Measurements from ENCODE around the gene F7.
"Not testable (repeated sequence)": the region's sequence is repeated elsewhere in the genome, so short reads cannot be mapped to it uniquely, and the experiment has no call there.

The F7 gene

DNA sequence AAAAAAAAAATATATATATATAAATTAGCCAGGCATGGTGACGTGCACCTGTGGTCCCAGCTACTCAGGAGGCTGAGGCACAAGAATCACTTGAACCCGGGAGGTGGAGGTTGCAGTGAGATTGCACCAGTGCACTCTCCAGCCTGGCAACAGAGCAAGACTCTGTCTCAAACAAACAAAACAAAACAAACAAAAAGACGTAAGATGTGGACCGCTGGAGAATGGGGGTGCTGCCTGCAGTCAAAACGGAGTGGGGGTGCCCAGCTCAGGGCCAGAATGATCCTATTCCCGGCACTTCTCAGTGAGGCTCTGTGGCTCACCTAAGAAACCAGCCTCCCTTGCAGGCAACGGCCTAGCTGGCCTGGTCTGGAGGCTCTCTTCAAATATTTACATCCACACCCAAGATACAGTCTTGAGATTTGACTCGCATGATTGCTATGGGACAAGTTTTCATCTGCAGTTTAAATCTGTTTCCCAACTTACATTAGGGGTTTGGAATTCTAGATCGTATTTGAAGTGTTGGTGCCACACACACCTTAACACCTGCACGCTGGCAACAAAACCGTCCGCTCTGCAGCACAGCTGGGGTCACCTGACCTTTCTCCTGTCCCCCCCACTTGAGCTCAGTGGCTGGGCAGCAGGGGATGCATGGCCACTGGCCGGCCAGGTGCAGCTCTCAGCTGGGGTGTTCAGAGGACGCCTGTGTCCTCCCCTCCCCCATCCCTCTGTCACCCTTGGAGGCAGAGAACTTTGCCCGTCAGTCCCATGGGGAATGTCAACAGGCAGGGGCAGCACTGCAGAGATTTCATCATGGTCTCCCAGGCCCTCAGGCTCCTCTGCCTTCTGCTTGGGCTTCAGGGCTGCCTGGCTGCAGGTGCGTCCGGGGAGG, at the start of gene F7:
F7 (plus strand) TSS at position 760 of the 889 bp plus-strand sequence; CDS start at position 811, 51 bp downstream.
- DNase-seq = no peak

DNA sequence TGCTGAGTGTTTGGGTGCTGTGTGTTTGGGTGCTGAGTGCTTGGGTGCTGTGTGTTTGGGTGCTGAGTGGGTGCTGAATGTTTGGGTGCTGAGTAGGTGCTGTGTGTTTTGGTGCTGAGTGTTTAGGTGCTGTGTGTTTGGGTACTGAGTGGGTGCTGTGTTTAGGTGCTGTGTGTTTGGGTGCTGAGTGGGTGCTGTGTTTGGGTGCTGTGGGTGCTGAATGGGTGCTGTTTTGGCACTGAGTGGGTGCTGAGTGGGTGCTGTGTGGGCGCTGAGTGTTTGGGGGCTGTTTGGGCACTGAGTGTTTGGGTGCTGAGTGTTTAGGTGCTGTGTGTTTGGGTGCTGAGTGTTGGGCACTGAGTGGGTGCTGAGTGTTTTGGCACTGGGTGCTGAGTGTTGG, 48.5 kb upstream of the F7 start:
- no peak for DNase-seq

DNA sequence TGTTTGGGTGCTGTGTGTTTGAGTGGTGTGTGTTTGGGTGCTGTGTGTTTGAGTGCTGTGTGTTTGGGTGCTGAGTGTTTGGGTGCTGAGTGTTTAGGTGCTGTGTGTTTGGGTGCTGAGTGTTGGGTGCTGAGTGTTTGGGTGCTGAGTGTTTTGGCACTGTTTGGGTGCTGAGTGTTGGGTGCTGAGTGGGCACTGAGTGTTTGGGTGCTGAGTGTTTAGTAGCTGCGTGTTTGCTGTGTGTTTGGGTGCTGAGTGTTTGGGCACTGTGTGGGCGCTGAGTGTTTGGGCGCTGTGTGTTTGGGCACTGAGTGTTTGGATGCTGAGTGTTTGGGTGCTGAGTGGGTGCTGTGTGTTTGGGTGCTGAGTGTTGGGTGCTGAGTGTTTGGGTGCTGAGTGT, 48.0 kb upstream of the F7 start:
- DNase-seq = not testable (repeated sequence)

DNA sequence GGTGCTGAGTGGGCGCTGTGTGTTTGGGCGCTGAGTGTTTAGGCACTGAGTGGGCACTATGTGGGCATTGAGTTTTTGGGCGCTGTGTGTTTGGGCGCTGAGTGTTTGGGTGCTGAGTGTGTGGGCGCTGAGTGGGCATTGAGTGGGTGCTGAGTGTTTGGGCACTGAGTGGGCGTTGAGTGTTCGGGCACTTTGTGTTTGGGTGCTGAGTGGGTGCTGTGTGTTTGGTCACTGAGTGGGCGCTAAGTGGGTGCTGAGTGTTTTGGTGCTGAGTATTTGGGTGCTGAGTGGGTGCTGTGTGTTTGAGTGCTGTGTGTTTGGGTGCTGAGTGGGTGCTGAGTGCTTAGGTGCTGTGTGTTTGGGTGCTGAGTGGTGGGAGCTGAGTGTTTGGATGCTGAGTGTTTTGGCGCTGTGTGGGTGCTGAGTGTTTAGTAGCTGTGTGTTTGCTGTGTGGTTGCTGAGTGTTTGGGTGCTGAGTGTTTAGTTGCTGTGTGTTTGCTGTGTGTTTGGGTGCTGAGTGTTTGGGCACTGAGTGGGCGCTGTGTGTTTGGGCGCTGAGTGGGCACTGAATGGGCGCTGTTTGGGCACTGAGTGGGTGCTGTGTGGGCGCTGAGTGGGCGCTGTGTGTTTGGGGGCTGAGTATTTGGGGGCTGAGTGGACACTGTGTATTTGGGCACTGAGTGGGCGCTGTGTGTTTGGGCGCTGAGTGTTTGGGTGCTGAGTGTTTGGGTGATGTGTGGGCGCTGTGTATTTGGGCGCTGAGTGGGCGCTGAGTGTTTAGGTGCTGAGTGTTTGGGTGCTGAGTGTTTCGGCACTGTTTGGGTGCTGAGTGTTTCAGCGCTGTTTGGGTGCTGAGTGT, 47.2 kb upstream of the F7 start:
- DNase-seq = no peak

DNA sequence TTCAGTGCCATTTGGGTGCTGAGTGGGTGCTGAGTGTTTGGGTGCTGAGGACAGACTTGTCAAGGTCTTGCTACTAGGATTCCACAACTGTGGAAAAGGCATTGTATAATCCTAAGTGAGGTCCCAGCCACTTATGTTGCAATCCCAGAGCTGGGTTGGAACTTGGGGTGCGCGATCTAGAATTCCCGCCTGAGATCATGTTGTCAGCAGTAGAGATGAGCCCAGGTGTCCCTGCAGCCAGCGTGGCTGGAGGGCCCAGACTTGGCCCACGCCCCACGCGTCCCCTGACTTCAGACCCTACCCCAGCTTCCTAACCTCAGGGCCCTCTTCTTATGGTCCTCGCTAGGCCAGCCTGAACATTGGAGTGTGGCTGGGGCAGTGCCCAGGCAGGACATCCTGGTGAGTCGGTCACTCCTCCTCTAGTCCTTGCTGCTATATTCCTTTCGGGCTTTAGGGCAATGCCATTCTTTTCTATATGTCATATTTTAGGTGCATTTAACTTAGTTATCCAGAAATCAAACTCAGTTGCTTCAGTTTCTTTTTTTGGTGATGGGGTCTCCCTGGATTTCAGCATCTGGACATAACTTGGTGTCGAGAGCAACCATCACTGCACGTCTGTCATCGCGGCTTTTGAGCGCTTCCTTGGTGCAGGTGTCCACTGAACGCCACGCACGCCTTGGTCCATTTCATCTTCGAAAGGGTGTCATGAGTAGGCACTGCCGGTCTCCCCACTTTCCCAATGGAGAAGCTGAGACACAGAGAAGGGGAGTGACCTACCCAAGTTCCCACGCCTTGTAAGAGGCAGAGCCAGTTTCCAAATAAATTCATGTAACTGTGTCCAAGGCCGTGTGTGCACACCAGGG, 46.4 kb upstream of the F7 start:
- DNase-seq = no peak

DNA sequence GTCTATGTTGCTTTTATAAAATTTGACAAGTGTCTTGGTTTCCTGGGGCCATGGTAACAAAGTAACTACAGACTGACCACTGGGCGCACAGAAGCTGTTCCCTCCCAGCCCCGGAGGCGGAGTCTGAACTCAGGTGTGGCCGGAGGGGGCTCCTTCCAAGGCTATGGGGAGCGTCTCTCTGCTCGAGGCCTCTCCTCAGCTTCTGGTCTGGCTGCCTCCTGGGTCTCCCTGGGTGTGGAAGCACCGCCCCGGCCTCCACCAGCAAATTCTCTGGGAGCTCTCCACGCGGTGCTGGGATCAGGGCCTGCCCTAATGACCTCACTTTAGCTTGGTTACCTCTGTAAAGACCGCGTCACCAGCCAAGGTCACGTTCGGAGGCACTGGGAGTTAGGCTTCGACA, 45.7 kb upstream of the F7 start:
- DNase-seq = no peak

DNA sequence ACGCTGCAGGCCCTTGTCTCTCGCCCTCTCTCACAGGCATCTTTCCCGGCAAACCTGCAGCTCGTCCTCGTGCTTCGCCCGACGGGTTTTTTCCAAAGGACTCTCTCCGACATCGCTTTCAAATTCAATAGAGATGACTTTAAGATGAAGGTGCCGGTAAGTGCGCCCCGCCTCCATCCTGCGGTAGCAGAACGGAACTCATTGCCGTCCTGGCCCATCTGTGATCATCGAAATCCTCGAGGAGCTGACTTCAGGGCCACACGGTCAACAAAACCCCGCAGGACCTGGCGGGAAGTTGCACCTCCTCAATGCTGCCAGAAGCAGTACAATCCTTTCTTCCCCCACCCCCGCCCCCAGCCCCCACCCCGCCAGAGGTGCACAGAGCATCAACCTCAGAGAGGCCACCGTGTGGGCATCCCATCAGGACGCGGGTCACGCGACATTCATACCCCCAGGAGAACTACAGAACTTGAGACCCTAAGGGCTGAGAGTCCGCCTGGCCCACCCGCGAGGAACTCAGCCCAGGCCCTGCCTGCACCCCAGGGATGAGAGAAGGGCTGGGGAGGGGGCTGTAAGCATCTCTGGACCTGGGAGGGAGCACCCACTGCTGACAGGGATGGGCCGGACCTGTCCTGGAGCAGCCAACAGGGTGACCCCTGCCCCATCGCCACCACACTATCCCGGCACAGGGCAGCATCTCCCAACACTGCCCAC, 44.9 kb upstream of the F7 start:
- DNase-seq = no peak

DNA sequence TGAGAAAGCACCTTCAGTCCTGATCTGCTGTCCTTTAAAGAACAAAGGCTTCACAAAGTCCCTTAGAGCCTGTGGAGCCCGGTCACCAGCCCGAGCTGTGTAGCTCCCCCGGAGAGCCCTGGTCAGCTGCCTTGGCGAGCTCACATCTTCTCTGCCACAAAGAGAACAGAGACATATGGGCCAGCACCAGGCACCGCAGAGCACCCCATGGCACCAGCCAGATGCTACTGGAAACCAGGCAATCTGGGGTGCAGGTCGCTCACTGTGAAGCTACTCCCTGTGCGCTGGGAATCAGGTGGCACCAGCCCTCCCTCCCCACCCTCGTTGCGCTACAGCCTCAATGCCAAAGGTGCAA, 44.3 kb upstream of the F7 start:
- DNase-seq = no peak

DNA sequence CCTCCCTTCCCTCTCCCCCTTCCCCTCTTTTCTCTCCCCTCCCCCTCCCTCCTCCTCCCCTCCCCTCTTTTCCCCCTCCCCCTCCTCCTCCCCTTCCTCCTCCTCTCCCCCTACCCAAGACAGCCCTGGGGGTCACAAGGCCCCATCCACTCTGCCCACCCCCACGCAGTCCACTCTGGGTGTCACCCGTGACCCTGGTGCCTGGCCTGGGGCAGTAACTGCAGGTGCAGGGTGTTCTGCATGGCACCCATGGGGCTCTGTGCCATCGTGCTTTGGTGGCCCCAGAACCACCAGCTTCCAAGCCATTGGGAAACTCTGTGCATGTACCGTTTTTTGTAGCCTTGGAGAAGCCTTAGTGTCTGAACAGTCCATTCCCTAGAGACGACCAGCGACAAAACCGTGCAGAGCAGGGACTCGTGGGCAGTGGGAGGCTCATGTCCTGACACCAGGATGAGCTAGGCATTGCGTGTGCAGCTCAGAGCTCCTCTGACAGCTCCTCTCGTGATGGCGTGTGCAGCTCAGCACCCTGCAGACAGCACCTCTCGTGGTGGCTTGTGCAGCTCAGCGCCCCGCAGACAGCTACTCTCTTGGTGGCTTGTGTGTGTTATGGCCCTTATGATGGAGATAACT, 43.7 kb upstream of the F7 start:
- no peak for DNase-seq

DNA sequence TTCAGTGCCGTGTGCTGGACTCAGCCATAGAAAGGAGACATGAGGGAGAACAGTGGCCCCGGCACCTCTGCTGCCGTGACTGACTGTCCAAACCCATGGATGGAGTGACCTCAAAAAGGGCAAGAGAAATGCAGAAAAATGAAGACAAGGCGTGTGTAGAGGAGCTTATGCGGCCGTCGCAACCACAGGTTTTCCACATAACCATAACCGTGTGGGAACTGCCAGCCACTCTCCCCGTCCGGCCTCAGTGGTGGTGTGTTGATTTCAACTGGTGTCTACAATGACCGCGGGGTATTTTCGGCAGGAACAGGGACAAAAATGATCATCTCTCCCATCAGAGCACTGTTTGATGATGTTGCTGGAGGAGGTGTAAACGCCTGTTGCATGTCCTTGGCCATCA, 42.9 kb upstream of the F7 start:
- DNase-seq = no peak

DNA sequence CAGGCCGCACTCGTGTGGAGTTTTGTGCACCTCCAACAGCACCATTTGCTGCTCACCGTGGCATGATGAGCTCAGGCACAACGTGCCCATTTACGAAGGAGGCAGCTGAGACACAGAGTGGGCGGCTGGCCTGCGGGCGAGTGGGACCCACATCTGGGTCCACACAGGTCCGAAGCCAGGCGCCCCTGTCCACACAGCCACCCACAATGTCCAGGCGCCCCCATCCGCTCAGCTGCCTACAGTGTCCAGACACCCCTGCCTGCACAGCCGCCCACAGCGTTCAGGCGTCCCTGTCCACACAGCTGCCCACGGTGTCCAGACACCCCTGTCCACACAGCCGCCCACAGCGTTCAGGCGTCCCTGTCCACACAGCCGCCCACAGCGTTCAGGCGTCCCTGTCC, 42.5 kb upstream of the F7 start:
- DNase-seq = no peak

DNA sequence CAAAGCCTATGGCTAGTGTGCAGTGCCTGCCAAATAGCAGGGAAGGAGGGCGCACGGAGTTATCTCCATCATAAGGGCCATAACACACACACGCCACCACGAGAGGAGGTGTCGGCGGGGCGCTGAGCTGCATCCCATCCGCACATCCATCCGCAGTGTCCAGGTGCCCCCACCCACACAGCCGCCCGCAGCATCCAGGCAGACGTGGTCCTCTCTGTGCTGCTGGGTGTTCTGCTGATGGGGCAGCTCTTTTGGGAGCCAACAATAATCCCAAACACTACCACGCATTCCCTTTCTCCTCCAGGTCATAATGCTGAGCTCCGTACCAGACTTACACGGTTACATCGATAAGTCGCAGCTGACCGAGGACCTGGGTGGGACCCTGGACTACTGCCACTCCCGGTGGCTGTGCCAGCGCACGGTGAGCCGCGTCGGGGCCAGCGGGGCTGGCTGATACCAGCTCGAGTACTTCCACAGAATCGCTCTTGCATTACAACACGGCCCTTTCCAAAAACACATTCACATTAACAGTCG, 41.5 kb upstream of the F7 start:
- no peak for DNase-seq

DNA sequence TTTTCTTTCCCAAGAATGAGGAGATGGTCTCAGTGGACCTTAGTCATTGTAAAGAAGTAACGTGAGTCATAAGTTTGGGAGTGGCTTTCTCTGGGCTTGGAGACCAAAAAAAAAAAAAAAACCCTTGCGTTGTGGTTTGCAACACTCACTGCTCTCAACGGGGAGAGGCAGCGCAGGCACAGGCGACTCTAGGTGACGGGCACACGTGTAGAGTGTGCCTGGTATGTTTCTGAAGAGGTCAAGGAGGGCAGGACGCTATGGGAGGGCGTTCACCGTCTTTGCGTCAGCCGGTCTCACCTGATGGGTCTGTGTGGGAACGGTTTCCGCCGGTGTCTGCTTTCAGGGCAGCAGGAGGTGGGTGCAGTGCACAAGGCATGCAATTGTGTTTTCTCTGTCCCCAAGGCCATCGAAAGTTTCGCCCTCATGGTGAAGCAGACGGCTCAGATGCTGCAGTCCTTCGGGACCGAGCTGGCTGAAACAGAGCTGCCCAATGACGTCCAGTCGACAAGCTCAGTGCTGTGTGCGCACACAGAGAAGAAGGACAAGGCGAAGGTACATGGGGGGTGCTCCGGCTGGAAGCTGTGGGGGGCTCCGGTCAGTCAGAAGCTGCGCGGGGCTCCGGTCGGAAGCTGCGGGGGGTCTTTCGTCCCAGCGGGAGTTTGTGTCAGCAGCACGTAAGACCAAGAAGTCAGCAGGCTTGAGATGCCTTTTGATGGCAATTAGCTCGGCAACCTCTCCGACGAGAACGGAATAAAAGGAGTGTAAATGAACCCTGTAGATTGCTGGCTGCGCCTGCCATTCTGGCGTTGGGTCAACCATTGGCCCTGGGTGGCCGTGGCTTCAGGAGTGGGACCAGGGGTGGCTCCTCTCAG, 40.8 kb upstream of the F7 start:
- no peak for DNase-seq

DNA sequence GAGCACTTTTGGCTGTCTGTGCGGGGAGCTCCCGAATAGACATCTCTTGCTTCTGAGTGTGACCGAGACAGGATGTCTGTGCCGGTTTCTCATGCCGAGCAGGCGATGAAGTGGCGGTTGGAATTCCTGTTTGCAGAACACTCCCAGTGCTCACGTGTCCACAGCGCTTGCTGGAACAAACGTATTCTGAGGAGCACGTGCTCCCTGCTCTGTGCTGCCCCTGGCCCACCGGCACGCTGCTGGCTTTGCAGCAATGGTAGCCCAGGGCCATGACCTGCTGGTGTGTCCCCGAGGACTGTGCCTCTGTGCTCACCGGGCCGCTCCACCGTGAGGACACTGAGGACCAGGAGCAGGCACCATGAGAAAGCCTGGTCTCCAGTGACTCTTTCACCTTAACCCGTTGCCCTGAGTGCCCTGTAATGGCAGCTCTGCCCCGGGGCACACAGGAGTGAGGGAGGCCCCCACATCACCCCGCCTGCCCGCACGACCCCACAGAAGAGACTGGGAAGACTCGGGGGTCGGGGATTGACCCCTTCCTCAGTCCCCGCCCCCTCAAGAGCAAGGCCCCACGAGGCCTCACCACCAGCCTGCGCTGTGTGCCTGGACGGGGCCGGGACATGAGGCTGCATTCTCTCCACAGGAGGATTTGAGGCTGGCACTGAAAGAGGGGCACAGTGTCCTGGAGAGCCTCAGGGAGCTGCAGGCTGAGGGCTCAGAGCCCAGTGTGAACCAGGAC, 40.0 kb upstream of the F7 start:
- no peak for DNase-seq

DNA sequence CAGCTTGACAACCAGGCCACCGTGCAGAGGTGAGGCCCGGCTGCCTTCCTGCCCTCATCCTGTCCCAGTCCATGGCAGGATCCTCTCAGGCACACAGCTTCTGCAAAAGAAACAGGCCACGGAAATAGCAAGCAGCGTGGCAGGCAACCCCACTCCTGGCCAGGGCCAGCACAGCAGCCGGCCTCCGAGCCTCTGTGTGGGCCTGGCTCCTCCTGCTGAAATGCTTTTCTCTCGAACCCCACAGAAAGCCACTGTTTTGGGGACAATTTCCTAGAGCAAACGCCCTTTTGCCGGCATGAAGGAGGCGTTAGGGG, 39.5 kb upstream of the F7 start:
- DNase-seq = no peak

DNA sequence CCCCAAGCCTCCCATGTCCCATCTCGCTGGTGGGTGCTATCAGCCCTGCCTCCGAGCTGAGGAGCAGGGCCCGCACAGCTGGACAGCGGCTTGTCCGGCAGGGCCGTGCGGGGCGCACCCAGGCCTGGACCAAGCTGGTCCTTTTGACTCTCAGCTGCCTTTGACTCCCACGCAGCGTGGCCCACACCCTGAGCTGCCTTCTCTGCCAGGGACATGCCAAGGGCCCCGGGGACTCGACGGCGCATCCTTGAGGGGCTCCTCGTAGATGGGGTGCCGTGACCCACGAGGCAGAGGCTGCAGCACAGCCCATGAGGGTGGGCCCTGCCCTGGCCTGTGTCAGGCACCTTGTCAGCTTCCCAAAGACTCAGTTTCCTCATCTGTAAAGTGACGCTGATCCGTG, 38.8 kb upstream of the F7 start:
- DNase-seq = no peak

DNA sequence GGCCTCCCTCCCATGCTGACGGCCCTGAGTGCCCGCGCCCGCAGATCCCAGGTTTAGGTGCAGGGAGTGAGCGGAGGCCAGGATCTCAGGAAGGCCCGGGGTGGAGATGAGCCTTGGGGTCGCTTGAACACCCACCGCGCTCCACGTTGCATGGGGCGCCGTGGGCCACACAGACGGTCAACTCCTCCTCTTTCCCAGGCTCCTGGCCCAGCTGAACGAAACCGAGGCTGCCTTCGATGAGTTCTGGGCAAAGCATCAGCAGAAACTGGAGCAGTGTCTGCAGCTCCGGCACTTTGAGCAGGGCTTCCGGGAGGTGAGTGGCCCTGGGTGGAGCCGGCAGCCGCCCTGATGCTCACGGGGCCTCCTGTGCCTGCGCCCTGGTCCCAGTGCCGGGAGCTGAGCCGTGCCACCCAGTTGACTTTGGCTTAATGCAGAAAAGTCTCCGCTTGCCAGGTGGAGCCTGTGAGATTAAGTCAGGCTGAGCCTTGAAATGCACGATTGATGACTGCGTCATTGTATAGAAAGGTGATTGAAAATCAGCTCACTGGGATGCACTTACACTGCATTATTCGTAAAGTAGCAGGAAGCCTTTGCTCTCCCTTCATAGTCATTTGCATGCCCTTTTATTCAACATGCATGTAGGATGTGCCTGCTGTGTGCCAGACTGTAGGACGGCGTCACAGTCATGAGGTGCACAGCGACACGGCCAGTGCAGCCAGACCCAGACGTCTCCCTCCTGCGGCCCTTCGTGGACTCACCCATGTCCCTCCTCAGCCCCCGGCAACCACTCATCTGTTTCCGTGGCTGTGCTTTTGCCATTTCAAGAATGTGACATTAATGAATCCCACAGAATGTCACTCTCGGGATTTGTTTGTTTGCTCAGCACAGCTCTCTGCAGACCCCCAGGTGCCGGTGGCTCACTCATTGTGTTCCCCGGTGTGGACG, 35.5 kb upstream of the F7 start:
- no peak for DNase-seq

DNA sequence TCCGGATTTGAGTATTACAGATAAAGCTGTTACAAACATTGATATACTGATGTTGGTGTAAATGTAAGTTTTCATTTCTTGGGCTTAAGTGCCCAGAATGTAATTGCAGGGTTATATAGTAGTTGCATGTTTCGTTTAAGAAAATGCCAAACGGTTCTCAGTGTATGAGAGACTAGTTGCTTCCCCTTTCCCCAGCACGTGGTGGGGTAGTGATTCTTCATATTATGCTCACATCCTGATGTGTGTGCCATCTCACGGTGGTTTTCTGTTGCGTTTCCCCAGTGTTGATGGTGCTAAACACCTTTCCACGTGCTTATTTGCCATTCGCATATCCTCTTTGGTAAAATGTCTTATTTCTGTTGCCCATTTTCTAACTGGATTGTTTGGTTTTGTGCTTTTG, 34.7 kb upstream of the F7 start:
- no peak for DNase-seq

DNA sequence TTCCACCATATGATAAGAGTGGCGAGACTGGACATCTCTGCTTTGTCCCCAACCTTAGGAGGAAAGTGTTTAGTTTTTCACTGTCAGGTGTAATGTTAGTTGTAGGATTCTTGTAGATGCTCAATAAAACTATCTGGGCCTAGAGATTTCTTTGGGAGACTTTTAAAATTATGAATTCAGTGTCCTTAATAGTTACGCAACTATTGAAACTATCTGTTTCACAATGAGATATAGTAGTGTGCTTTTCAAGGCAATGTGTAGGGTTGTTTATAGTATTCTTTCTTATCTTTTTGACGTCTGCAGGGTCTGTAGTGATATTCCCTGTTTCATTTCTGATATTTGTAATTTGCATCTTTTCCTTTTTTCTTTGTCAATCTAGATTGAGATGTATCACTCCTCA, 33.2 kb upstream of the F7 start:
- no peak for DNase-seq

Data from NCI-H446 treated with DMSO at 0.1 percent for 48 hours (cell line).